Neural crest cell (in vitro differentiated cells): ENCODE results near the gene LIMK2. TPM values are rescaled to one million over a fixed set of nuclear protein-coding genes. Genes with fewer than 3 reads are reported as not detected.
A peak's percentile ranks its signal among the peaks of the same experiment; 100 is the strongest.

Source experiments
- DNase-seq: peaks from one replicate; pipeline ENCODE4 v3.0.0; 2021; ENCODE audit warnings: low read depth, mixed read lengths, low spot score
- H3K27ac Mint-ChIP-seq: one replicate; pipeline ENCODE4 v1.8.0; 2021; ENCODE audit warnings: mild to moderate bottlenecking, mixed read lengths; ENCODE audit not compliant: unreplicated experiment
- H3K27me3 Mint-ChIP-seq: 2 replicates; pipeline ENCODE4 v1.8.0; 2021; ENCODE audit warnings: low read depth, mild to moderate bottlenecking, mixed read lengths
- H3K36me3 Mint-ChIP-seq: 2 replicates; pipeline ENCODE4 v1.8.0; 2021; ENCODE audit warnings: low read depth, mild to moderate bottlenecking, mixed read lengths
- H3K4me1 Mint-ChIP-seq: 2 replicates; pipeline ENCODE4 v1.8.0; 2021; ENCODE audit warnings: mixed read lengths
- H3K4me3 Mint-ChIP-seq: one replicate; pipeline ENCODE4 v1.8.0; 2021; ENCODE audit warnings: mild to moderate bottlenecking, mixed read lengths
- H3K9me3 Mint-ChIP-seq: 2 replicates; pipeline ENCODE4 v1.8.0; 2021; ENCODE audit warnings: mixed read lengths
- CTCF ChIP-seq: fragments of 200-600 bp; sonication (generic); conservative IDR thresholded peaks from 2 replicates; pipeline ENCODE4 v1.5.0; 2021; ENCODE audit warnings: antibody characterized with exemption, mild to moderate bottlenecking
- total RNA-seq: library from RNA; stranded (reverse); gene quantifications from 2 replicates; pipeline ENCODE4 v1.2.1, GENCODE V29; 2021

Gene LIMK2
- total RNA-seq, 1 donor from 2014 or later: 35.1 TPM

- TF ChIP-seq CTCF: peak; percentile 66
- DNase-seq: peak; percentile 76
- no peaks in the 10 kb centered on the region for H3K9me3 Mint-ChIP-seq
- no peak within 1 kb of the TSS for H3K27ac Mint-ChIP-seq
- peaks cover 17% of the 10 kb centered on the region for H3K27me3 Mint-ChIP-seq
- peaks cover 15% of the 10 kb centered on the region for H3K4me1 Mint-ChIP-seq
- H3K36me3 Mint-ChIP-seq: no peaks in the 10 kb centered on the region
- H3K4me3 Mint-ChIP-seq: peak within 1 kb of the TSS; percentile 86
Observed at GRCh38 chr22:31292236-31292989, 80.3 kb downstream of the LIMK2 start, which contains the start of gene PIK3IP1. Gene PIK3IP1 (minus strand): TSS chr22:31292488. CDS start chr22:31292344, 144 bp downstream.

- Mint-ChIP-seq H3K27me3 (peaks cover 12% of the 10 kb centered on the region), H3K4me1 (peaks cover 14% of the 10 kb centered on the region), H3K36me3 (no peaks in the 10 kb centered on the region), H3K4me3 (no peak overlapping the region), H3K9me3 (no peaks in the 10 kb centered on the region), H3K27ac (no peak overlapping the region)
- no peak for DNase-seq
- no peak for TF ChIP-seq CTCF
Observed at GRCh38 chr22:31295360-31295759, 83.3 kb downstream of the LIMK2 start.

GRCh38 chr22:31295831-31296657 is 83.9 kb downstream of the LIMK2 start:
- Mint-ChIP-seq H3K36me3 (no peaks in the 10 kb centered on the region), H3K4me1 (peaks cover 12% of the 10 kb centered on the region), H3K4me3 (no peak overlapping the region), H3K9me3 (no peaks in the 10 kb centered on the region), H3K27me3 (peaks cover 15% of the 10 kb centered on the region), H3K27ac (no peak overlapping the region)
- TF ChIP-seq CTCF: no peak
- DNase-seq: no peak

- TF ChIP-seq CTCF: no peak
Observed at GRCh38 chr22:31300896-31301295, 88.8 kb downstream of the LIMK2 start.

GRCh38 chr22:31302006-31302405 is 89.9 kb downstream of the LIMK2 start:
- TF ChIP-seq CTCF: no peak
- no peak for DNase-seq
- Mint-ChIP-seq H3K27me3 (peaks cover 9% of the 10 kb centered on the region), H3K9me3 (no peaks in the 10 kb centered on the region), H3K4me3 (no peak overlapping the region), H3K4me1 (no peaks in the 10 kb centered on the region), H3K36me3 (no peaks in the 10 kb centered on the region), H3K27ac (no peak overlapping the region)

More at GRCh38 chr22:31300896-31301295, 88.8 kb downstream of the LIMK2 start:
- Mint-ChIP-seq H3K4me3 (no peak overlapping the region), H3K36me3 (no peaks in the 10 kb centered on the region), H3K9me3 (no peaks in the 10 kb centered on the region), H3K27me3 (peaks cover 5% of the 10 kb centered on the region), H3K27ac (no peak overlapping the region), H3K4me1 (no peaks in the 10 kb centered on the region)
- DNase-seq: no peak
